ENCODE results near the gene UBXN6. TPM values are rescaled to one million over a fixed set of nuclear protein-coding genes. Genes with fewer than 3 reads are reported as not detected.

UBXN6 gene
- total and polyA plus RNA-seq, 2 experiments from 2014 or later: 19.1 to 21.6 TPM

DNA sequence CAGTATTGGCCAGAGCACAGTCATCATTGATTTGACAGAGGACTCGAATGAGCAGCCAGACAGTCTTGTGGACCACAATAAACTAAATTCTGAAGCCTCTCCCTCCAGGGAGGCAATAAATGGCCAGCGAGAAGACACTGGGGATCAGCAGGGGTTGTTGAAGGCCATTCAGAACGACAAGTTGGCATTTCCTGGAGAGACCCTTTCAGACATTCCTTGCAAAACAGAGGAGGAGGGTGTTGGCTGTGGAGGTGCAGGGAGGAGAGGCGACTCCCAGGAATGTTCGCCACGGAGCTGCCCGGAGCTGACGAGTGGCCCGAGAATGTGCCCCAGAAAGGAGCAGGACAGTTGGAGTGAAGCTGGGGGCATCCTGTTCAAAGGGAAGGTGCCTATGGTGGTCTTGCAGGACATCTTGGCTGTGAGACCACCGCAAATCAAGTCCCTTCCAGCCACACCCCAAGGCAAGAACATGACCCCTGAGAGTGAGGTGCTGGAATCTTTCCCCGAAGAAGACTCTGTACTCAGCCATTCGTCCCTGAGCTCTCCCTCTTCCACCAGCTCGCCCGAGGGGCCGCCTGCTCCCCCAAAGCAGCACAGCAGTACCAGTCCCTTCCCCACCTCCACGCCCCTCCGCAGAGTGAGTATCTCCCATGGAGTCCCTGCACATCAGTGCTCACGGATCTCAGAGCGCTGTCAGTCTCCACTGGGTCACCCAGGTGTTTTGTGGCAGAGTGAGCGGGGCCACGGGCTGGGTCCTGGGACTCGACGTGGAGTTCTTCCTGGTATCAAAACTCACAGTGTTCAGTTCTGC, 48.3 kb downstream of the UBXN6 start:
- H3K27ac Mint-ChIP-seq: peak overlapping the region; percentile 99
- peaks cover 98% of the 10 kb centered on the region for H3K36me3 Mint-ChIP-seq (ENCODE audit: low read depth)

DNA sequence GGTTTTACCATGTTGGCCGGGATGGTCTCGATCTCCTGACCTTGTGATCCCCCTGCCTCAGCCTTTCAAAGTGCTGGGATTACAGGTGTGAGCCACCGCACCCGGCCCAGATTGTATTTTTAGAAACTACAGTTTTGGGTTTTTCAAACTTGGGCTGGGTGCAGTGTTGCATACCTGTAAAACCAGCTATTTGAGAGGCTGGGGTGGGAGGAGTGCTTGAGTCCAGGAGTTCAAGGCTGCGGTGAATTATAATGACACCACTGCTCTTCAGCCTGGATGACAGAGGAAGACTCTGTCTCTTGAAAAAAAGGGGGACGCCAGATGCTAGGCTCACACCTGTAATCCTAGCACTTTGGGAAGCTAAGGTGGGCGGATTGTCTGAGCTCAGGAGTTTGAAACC, 51.0 kb downstream of the UBXN6 start:
- Histone ChIP-seq H3K9me2 (ENCODE audit: insufficient read depth) (no peaks in the 10 kb centered on the region), H3K36me3 (ENCODE audit: insufficient read depth) (peaks cover 23% of the 10 kb centered on the region), H4K20me1 (replicated peaks; ENCODE audit: insufficient read depth) (peaks cover 33% of the 10 kb centered on the region), H3K27ac (ENCODE audit: low read depth) (peak overlapping the region; percentile 100), H3K4me3 (no peak overlapping the region), H3F3A (replicated peaks; ENCODE audit: low read depth) (peaks cover 24% of the 10 kb centered on the region; the same call in 1 of the 2 replicates), H2AFZ (no peak overlapping the region), H3K27me3 (ENCODE audit: insufficient read depth) (no peaks in the 10 kb centered on the region), H3K4me2 (no peak overlapping the region), H3K4me1 (ENCODE audit: insufficient read depth) (peaks cover 62% of the 10 kb centered on the region), H3K79me2 (replicated peaks; ENCODE audit: insufficient read depth) (peaks cover 85% of the 10 kb centered on the region)
- TF ChIP-seq JUNB (IDR thresholded peaks at IDR 0.05; ENCODE audit: unreplicated experiment) (no peak), STAT1 (IDR thresholded peaks at IDR 0.05; ENCODE audit: unreplicated experiment) (no peak), ZNF331 (CRISPR knock-in tag; IDR thresholded peaks at IDR 0.05; ENCODE audit: low read depth) (no peak), EZH2phosphoT487 (IDR thresholded peaks at IDR 0.05; ENCODE audit: unreplicated experiment) (no peak), ZNF114 (CRISPR knock-in tag; IDR thresholded peaks at IDR 0.05) (no peak), EZH2 (IDR thresholded peaks at IDR 0.05; ENCODE audit: low read depth, unreplicated experiment) (no peak), CREB1 (CRISPR knock-in tag; IDR thresholded peaks at IDR 0.05; ENCODE audit: low read depth) (no peak)
- Mint-ChIP-seq H3K4me3 (no peak overlapping the region), H3K27ac (peak overlapping the region; percentile 99), H3K27me3 (ENCODE audit: insufficient read depth, low read depth, poor library complexity) (peaks cover 14% of the 10 kb centered on the region), H3K9me3 (no peaks in the 10 kb centered on the region; the same call in 2 of the 3 replicates), H3K36me3 (ENCODE audit: low read depth) (peaks cover 85% of the 10 kb centered on the region), H3K4me1 (peaks cover 61% of the 10 kb centered on the region)
- DNase-seq (ENCODE audit: low spot score): no peak
- no peak for ATAC-seq

More for the DNA sequence above, 48.3 kb downstream of the UBXN6 start:
- peak overlapping the region; percentile 58 for H3K4me3 Mint-ChIP-seq
- H3K9me2 ChIP-seq (ENCODE audit: insufficient read depth): no peaks in the 10 kb centered on the region
- ATAC-seq (peak; percentile 89), DNase-seq (ENCODE audit: low spot score) (peak; percentile 94)
- H3K27me3 Mint-ChIP-seq (ENCODE audit: insufficient read depth, low read depth, poor library complexity): peaks cover 11% of the 10 kb centered on the region
- peaks cover 93% of the 10 kb centered on the region for H3K79me2 ChIP-seq (replicated peaks; ENCODE audit: insufficient read depth)
- H3K9me3 Mint-ChIP-seq: no peaks in the 10 kb centered on the region
- peaks cover 44% of the 10 kb centered on the region for H3K36me3 ChIP-seq (ENCODE audit: insufficient read depth)
- peaks cover 31% of the 10 kb centered on the region; the same call in 1 of the 2 replicates for H3F3A ChIP-seq (replicated peaks; ENCODE audit: low read depth)
- H2AFZ ChIP-seq: no peak overlapping the region
- no peaks in the 10 kb centered on the region for H3K27me3 ChIP-seq (ENCODE audit: insufficient read depth)
- H3K27ac ChIP-seq (ENCODE audit: low read depth): peak overlapping the region; percentile 100
- TF ChIP-seq ETS1 (IDR thresholded peaks at IDR 0.05) (peak; percentile 93), POLR2AphosphoS5 (IDR thresholded peaks at IDR 0.05; ENCODE audit: low read depth) (no peak), CREB1 (CRISPR knock-in tag; IDR thresholded peaks at IDR 0.05; ENCODE audit: low read depth) (0 out of 2 replicates have a peak, but pooled peaks have one; percentile 24), NANOG (IDR thresholded peaks at IDR 0.05; ENCODE audit: borderline replicate concordance) (peak; percentile 95)
- TF ChIP-seq, protein P1, sequence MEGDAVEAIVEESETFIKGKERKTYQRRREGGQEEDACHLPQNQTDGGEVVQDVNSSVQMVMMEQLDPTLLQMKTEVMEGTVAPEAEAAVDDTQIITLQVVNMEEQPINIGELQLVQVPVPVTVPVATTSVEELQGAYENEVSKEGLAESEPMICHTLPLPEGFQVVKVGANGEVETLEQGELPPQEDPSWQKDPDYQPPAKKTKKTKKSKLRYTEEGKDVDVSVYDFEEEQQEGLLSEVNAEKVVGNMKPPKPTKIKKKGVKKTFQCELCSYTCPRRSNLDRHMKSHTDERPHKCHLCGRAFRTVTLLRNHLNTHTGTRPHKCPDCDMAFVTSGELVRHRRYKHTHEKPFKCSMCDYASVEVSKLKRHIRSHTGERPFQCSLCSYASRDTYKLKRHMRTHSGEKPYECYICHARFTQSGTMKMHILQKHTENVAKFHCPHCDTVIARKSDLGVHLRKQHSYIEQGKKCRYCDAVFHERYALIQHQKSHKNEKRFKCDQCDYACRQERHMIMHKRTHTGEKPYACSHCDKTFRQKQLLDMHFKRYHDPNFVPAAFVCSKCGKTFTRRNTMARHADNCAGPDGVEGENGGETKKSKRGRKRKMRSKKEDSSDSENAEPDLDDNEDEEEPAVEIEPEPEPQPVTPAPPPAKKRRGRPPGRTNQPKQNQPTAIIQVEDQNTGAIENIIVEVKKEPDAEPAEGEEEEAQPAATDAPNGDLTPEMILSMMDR (conservative IDR thresholded peaks at IDR 0.05; ENCODE audit: low read depth in 2 of 2): no peak
- peaks cover 70% of the 10 kb centered on the region for H3K4me1 Mint-ChIP-seq
- H3K4me1 ChIP-seq (ENCODE audit: insufficient read depth): peaks cover 69% of the 10 kb centered on the region
- peak overlapping the region; percentile 39 for H3K4me3 ChIP-seq
- H3K4me2 ChIP-seq: peak overlapping the region; percentile 67
- H4K20me1 ChIP-seq (replicated peaks; ENCODE audit: insufficient read depth): peaks cover 39% of the 10 kb centered on the region; the same call in 1 of the 2 replicates
